ENCODE measurements around the gene PRR14. TPM values are rescaled to one million over a fixed set of nuclear protein-coding genes. Genes with fewer than 3 reads are reported as not detected.
A peak's percentile ranks its signal among the peaks of the same experiment; 100 is the strongest.

Gene PRR14
- total and polyA plus RNA-seq, 10 of the 15 experiments (the other 5 are each of a cell fraction or from before 2014, with no cell fraction given), result 2.5 to 66.8 (median 19.2) TPM

DNA sequence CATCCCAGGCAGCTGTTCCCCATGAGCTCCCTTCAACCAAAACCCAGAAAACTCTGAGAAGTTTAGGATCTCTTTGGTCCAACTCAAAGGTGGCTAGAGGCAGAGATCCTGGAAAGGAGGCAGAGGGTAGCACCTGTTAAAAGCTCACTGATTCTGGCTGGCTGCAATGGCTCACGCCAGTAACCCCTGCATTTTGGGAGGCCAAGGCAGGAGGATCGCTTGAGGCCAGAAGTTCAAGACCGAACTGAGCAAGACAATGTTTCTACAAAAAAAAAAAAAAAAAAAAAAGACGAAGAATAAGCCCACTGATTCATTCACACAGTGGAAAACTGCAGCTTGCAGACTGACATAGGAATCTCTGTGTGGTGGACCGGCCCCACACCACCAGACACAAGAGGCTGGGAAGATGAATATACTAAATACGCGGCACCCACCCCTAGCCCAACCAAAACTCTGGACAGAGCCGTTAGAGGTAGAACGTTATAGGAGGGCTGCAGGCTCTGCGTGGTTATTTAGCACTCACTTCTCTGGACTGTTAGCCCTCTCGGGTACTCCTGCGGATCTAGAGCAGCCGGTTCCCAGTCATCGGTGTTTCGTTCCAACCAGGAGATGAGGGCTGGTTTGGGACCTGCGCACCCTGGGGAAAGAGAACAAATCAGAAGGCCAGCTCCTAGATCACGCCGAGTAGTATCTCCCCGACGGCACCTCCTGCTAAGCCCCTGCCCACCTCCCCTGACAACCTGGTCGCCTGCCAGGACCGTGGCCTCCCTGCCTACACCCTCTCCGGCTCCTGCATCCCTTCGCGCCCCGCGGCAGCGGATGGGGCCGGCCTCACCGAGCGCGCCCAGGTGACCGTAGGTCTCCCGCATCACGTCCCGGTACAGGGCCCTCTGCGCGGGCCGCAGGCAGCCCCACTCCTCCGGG, 41.5 kb upstream of the PRR14 start (continued):
- TF ChIP-seq, protein P1, sequence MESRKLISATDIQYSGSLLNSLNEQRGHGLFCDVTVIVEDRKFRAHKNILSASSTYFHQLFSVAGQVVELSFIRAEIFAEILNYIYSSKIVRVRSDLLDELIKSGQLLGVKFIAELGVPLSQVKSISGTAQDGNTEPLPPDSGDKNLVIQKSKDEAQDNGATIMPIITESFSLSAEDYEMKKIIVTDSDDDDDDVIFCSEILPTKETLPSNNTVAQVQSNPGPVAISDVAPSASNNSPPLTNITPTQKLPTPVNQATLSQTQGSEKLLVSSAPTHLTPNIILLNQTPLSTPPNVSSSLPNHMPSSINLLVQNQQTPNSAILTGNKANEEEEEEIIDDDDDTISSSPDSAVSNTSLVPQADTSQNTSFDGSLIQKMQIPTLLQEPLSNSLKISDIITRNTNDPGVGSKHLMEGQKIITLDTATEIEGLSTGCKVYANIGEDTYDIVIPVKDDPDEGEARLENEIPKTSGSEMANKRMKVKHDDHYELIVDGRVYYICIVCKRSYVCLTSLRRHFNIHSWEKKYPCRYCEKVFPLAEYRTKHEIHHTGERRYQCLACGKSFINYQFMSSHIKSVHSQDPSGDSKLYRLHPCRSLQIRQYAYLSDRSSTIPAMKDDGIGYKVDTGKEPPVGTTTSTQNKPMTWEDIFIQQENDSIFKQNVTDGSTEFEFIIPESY (IDR thresholded peaks at IDR 0.05), result no peak
- TF ChIP-seq GATAD2B (conservative IDR thresholded peaks at IDR 0.05; ENCODE audit: low read depth) (no peak), NR2F1 (conservative IDR thresholded peaks at IDR 0.05) (no peak), EGR1 (IDR thresholded peaks at IDR 0.05; ENCODE audit: borderline replicate concordance in 1 of 2, low read depth in 2 of 2, low read length in 2 of 2) (no peak), MEF2B (IDR thresholded peaks at IDR 0.05; ENCODE audit: partially characterized antibody, poor library complexity, severe bottlenecking) (no peak), POU2F2 (IDR thresholded peaks at IDR 0.05; ENCODE audit: borderline replicate concordance, low read depth, low read length) (no peak), TAF1 (IDR thresholded peaks at IDR 0.05; ENCODE audit: borderline replicate concordance, low read depth, low read length) (0 out of 2 replicates have a peak, but pooled peaks have one; percentile 16), PML (IDR thresholded peaks at IDR 0.05; ENCODE audit: low read length) (no peak), MYC (IDR thresholded peaks at IDR 0.05; ENCODE audit: insufficient read depth, insufficient read length, insufficient replicate concordance, low read length, severe bottlenecking) (no peak), SUZ12 (IDR thresholded peaks at IDR 0.05; ENCODE audit: unreplicated experiment) (no peak), ETV6 (conservative IDR thresholded peaks at IDR 0.05 in 1 of 2, IDR thresholded peaks at IDR 0.05 in 1 of 2; ENCODE audit: borderline replicate concordance in 1 of 2, low read depth in 1 of 2) (no peak), BACH1 (IDR thresholded peaks at IDR 0.05; ENCODE audit: borderline replicate concordance) (0 out of 2 replicates have a peak, but pooled peaks have one; percentile 61), HDGF (IDR thresholded peaks at IDR 0.05) (no peak), CREM (IDR thresholded peaks at IDR 0.05; ENCODE audit: low read depth) (no peak)
- TF ChIP-seq, protein P2, sequence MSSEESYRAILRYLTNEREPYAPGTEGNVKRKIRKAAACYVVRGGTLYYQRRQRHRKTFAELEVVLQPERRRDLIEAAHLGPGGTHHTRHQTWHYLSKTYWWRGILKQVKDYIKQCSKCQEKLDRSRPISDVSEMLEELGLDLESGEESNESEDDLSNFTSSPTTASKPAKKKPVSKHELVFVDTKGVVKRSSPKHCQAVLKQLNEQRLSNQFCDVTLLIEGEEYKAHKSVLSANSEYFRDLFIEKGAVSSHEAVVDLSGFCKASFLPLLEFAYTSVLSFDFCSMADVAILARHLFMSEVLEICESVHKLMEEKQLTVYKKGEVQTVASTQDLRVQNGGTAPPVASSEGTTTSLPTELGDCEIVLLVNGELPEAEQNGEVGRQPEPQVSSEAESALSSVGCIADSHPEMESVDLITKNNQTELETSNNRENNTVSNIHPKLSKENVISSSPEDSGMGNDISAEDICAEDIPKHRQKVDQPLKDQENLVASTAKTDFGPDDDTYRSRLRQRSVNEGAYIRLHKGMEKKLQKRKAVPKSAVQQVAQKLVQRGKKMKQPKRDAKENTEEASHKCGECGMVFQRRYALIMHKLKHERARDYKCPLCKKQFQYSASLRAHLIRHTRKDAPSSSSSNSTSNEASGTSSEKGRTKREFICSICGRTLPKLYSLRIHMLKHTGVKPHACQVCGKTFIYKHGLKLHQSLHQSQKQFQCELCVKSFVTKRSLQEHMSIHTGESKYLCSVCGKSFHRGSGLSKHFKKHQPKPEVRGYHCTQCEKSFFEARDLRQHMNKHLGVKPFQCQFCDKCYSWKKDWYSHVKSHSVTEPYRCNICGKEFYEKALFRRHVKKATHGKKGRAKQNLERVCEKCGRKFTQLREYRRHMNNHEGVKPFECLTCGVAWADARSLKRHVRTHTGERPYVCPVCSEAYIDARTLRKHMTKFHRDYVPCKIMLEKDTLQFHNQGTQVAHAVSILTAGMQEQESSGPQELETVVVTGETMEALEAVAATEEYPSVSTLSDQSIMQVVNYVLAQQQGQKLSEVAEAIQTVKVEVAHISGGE (CRISPR knock-in tag; IDR thresholded peaks at IDR 0.05), result no peak
